IMR-90 (cell line): ENCODE data around the gene HOXA7.

Source experiments
- BHLHE40 ChIP-seq: fragments of 150-350 bp; IDR thresholded peaks from 2 replicates; pipeline ENCODE4 v1.6.1; 2016; ENCODE audit warnings: mild to moderate bottlenecking, low read depth, low read length
- CHD1 ChIP-seq: IDR thresholded peaks from 2 replicates; pipeline ENCODE4 v1.6.1; 2012; ENCODE audit warnings: low read depth, low read length, improper control_type of control experiment
- CTCF ChIP-seq: conservative IDR thresholded peaks from 2 replicates; pipeline ENCODE4 v1.5.1; 2012; ENCODE audit warnings: mild to moderate bottlenecking, low read depth, low read length, improper control_type of control experiment
- ELK1 ChIP-seq: fragments of 150-350 bp; IDR thresholded peaks from 2 replicates; pipeline ENCODE4 v1.6.1; 2016; ENCODE audit warnings: low read depth, mild to moderate bottlenecking, low read length, moderate library complexity, borderline replicate concordance
- FOS ChIP-seq: fragments of 150-350 bp; IDR thresholded peaks from 2 replicates; pipeline ENCODE4 v1.6.1; 2016; ENCODE audit warnings: low read depth, low read length
- MAFK ChIP-seq: IDR thresholded peaks from 2 replicates; pipeline ENCODE4 v1.6.1; 2012; ENCODE audit warnings: low read depth, low read length, improper control_type of control experiment
- MAZ ChIP-seq: IDR thresholded peaks from 2 replicates; pipeline ENCODE4 v1.6.1; 2012; ENCODE audit warnings: low read depth, mild to moderate bottlenecking, low read length, improper control_type of control experiment, moderate library complexity, borderline replicate concordance
- MXI1 ChIP-seq: IDR thresholded peaks from 2 replicates; pipeline ENCODE4 v1.6.1; 2012; ENCODE audit warnings: low read depth, mild to moderate bottlenecking, low read length, moderate library complexity, borderline replicate concordance
- POLR2A ChIP-seq: IDR thresholded peaks from 2 replicates; pipeline ENCODE4 v1.6.1; 2012; ENCODE audit warnings: mild to moderate bottlenecking, low read depth, low read length
- RAD21 ChIP-seq: IDR thresholded peaks from 2 replicates; pipeline ENCODE4 v1.6.1; 2012; ENCODE audit warnings: low read length, improper control_type of control experiment
- RFX5 ChIP-seq: IDR thresholded peaks from 2 replicates; pipeline ENCODE4 v1.8.0; 2012; ENCODE audit warnings: low read depth, mild to moderate bottlenecking, low read length, moderate library complexity
- USF2 ChIP-seq: fragments of 150-350 bp; IDR thresholded peaks from 2 replicates; pipeline ENCODE4 v1.6.1; 2017; ENCODE audit warnings: mild to moderate bottlenecking, antibody characterized with exemption, low read length, low read depth

GRCh38 chr7:27194686-27195379 is 38.4 kb upstream of the HOXA7 start:
- TF ChIP-seq CTCF (no peak), MAZ (no peak), RAD21 (no peak), ELK1 (no peak), MAFK (no peak), POLR2A (no peak), FOS (no peak), USF2 (no peak), BHLHE40 (no peak), MXI1 (no peak), CHD1 (no peak), RFX5 (no peak)
